ENCODE results near the gene STARD3. TPM values are rescaled to one million over a fixed set of nuclear protein-coding genes. Genes with fewer than 3 reads are reported as not detected.

The STARD3 gene
- total and polyA plus RNA-seq, 4 donors = 27.4 to 79.7 (median 64.8) TPM

DNA sequence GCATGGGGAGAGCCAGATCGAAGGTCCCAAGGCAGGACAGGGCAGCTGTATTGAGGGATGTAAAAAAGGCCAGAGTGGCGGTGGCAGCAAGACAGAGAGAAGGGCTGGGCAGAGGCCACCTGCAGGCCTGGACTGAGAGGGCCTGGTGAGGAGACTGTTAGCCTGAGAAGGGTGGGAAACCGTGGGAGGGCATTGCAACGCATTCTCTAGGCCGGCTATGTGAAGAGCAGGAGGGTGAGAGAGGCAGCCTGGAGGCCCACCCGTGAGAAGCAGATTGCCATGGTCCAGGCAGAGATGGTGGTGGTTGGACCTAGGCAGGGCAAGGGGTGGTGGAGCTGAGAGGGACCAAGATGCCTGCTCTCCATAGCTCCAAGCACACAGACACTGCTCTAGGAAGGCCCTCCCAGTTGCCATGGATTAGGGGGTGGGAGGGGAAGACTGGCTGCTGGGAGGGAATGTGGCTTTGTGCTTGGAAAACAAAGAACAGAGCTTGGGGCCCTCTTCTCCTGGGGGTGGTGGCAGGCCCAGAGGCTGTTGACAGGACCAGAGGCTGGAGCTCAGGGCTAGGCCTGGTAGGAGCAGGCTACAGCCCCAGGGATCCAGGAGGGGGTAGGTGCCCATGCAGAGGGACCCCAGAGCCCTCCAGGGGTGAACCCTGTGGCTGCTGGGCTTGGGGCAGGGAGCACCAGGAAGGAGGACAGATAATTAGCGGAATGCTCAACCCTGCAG, 15.8 kb downstream of the STARD3 start:
- 59 to 69% methylated on average over 7 of the region's 7 CpGs for WGBS, 2 donors
- Histone ChIP-seq H3K27me3 (ENCODE audit: control insufficient read depth in 3 of 3, insufficient read depth in 3 of 3, low read length in 2 of 3) (no peaks in the 10 kb centered on the region), H3K27ac (ENCODE audit: low read depth in 1 of 2, low read length in 1 of 2) (peak overlapping the region in 1 of 2 donors; percentile 12), H3K4me3 (no peak overlapping the region), H3K36me3 (ENCODE audit: control insufficient read depth in 4 of 4, insufficient read depth in 4 of 4, low read length in 4 of 4) (peaks cover 0 to 8% (median 1%) of the 10 kb centered on the region in 4 donors), H3K4me1 (ENCODE audit: control insufficient read depth in 5 of 5, insufficient read depth in 5 of 5, low read length in 5 of 5) (peaks cover 0 to 27% (median 4%) of the 10 kb centered on the region in 5 donors), H3K9me3 (ENCODE audit: control insufficient read depth in 4 of 4, insufficient read depth in 3 of 4, low read length in 3 of 4) (no peaks in the 10 kb centered on the region), H3K9ac (ENCODE audit: insufficient read depth in 1 of 2, low read length in 2 of 2) (no peak overlapping the region)
- DNase-seq (no peak), ATAC-seq (ENCODE audit: insufficient read depth, low FRiP score) (no peak)
- TF ChIP-seq, protein P1, sequence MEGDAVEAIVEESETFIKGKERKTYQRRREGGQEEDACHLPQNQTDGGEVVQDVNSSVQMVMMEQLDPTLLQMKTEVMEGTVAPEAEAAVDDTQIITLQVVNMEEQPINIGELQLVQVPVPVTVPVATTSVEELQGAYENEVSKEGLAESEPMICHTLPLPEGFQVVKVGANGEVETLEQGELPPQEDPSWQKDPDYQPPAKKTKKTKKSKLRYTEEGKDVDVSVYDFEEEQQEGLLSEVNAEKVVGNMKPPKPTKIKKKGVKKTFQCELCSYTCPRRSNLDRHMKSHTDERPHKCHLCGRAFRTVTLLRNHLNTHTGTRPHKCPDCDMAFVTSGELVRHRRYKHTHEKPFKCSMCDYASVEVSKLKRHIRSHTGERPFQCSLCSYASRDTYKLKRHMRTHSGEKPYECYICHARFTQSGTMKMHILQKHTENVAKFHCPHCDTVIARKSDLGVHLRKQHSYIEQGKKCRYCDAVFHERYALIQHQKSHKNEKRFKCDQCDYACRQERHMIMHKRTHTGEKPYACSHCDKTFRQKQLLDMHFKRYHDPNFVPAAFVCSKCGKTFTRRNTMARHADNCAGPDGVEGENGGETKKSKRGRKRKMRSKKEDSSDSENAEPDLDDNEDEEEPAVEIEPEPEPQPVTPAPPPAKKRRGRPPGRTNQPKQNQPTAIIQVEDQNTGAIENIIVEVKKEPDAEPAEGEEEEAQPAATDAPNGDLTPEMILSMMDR (IDR thresholded peaks at IDR 0.05; ENCODE audit: control extremely low read depth, extremely low read depth) = no peak

DNA sequence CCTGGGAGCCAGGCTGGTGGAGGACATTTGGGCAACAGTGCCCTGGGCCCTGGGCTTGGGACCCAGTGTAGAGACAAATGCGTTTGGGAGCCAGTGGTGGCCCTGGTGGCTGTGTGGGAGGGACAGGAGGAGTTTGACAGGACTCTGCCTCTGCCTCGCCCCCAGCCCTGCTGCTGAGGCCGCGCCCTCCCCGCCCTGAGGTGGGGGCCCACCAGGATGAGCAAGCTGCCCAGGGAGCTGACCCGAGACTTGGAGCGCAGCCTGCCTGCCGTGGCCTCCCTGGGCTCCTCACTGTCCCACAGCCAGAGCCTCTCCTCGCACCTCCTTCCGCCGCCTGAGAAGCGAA, 16.3 kb downstream of the STARD3 start:
- Histone ChIP-seq H3K9me3 (ENCODE audit: control insufficient read depth in 4 of 4, insufficient read depth in 3 of 4, low read length in 3 of 4) (no peaks in the 10 kb centered on the region), H3K27ac (ENCODE audit: low read depth in 1 of 2, low read length in 1 of 2) (peak overlapping the region in 1 of 2 donors; percentile 5), H3K9ac (ENCODE audit: insufficient read depth in 1 of 2, low read length in 2 of 2) (no peak overlapping the region), H3K4me3 (no peak overlapping the region), H3K36me3 (ENCODE audit: control insufficient read depth in 4 of 4, insufficient read depth in 4 of 4, low read length in 4 of 4) (peaks cover 0 to 11% (median 1%) of the 10 kb centered on the region in 4 donors), H3K27me3 (ENCODE audit: control insufficient read depth in 3 of 3, insufficient read depth in 3 of 3, low read length in 2 of 3) (no peaks in the 10 kb centered on the region), H3K4me1 (ENCODE audit: control insufficient read depth in 5 of 5, insufficient read depth in 5 of 5, low read length in 5 of 5) (peaks cover 0 to 28% (median 4%) of the 10 kb centered on the region in 5 donors)
- TF ChIP-seq, protein P1 (IDR thresholded peaks at IDR 0.05; ENCODE audit: control extremely low read depth, extremely low read depth) = no peak
- DNase-seq (no peak), ATAC-seq (ENCODE audit: insufficient read depth, low FRiP score) (no peak)
- WGBS, 2 donors = 80 to 87% methylated on average over 12 of the region's 12 CpGs

DNA sequence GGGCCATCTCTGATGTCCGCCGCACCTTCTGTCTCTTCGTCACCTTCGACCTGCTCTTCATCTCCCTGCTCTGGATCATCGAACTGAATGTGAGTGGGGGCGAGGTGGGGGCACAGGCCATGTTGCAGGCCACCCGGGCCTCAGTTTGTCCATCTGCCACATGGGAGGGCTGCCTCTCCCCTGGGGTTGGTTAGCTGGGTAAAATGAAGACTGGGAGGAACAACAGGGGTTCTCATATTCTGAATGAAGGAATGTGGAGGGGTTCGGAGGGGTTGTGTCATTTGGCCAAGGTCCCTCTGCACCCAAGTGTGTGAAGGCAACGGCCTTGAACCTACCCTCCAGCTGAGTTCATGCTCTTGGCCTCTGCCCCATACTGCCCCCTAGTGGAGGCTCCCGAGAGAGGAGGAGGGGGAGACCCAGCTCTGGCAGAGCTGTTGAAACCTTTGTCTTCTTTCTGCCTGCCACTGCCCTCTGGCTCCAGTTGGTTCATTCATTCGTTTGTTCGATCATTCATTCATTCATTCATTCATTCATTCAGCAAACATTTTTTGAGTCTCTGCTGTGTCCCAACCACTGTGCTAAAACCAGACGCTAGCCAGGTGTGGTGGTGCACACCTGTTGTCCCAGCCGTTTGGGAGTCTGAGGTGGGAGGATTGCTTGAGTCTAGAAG, 16.9 kb downstream of the STARD3 start:
- Histone ChIP-seq H3K9ac (ENCODE audit: insufficient read depth in 1 of 2, low read length in 2 of 2) (peak overlapping the region in 1 of 2 donors; percentile 23), H3K36me3 (ENCODE audit: control insufficient read depth in 4 of 4, insufficient read depth in 4 of 4, low read length in 4 of 4) (peaks cover 0 to 16% (median 3%) of the 10 kb centered on the region in 4 donors), H3K27me3 (ENCODE audit: control insufficient read depth in 3 of 3, insufficient read depth in 3 of 3, low read length in 2 of 3) (no peaks in the 10 kb centered on the region), H3K4me1 (ENCODE audit: control insufficient read depth in 5 of 5, insufficient read depth in 5 of 5, low read length in 5 of 5) (peaks cover 0 to 30% (median 4%) of the 10 kb centered on the region in 5 donors), H3K27ac (ENCODE audit: low read depth in 1 of 2, low read length in 1 of 2) (peak overlapping the region in 1 of 2 donors; percentile 5), H3K4me3 (no peak overlapping the region), H3K9me3 (ENCODE audit: control insufficient read depth in 4 of 4, insufficient read depth in 3 of 4, low read length in 3 of 4) (no peaks in the 10 kb centered on the region)
- DNase-seq (peak in 1 of 3 donors; percentile 64), ATAC-seq (ENCODE audit: insufficient read depth, low FRiP score) (no peak)
- TF ChIP-seq, protein P1 (IDR thresholded peaks at IDR 0.05; ENCODE audit: control extremely low read depth, extremely low read depth) = peak; percentile 54
- 67 to 74% methylated on average over 14 of the region's 14 CpGs for WGBS, 2 donors

All from lung (tissue), 12 donors.